Forelimb muscle (tissue), 1 donor: ENCODE data around the gene RSPH6A. TPM values are rescaled to one million over a fixed set of nuclear protein-coding genes. Genes with fewer than 3 reads are reported as not detected.
A peak's percentile ranks its signal among the peaks of the same experiment; 100 is the strongest.

Source experiments
- DNase-seq: peaks from one replicate; pipeline ENCODE4 v3.0.0-alpha.2; 2013; ENCODE audit warnings: low read depth
- polyA plus RNA-seq: library from polyadenylated mRNA; unstranded; fragments of 120-200 nt; gene quantifications from one replicate; pipeline ENCODE4 v1.2.1, GENCODE V29; 2013; ENCODE audit not compliant: insufficient read length

RSPH6A gene
- polyA plus RNA-seq, 1 donor = not detected

- no peak for DNase-seq
Observed at GRCh38 chr19:45825917-45826893, 11.1 kb upstream of the RSPH6A start.

- DNase-seq = no peak
Observed at GRCh38 chr19:45825263-45825605, 10.1 kb upstream of the RSPH6A start.

- DNase-seq = no peak
Observed at GRCh38 chr19:45824531-45825262, 9.6 kb upstream of the RSPH6A start.

GRCh38 chr19:45824041-45824471 lies 8.9 kb upstream of the RSPH6A start:
- DNase-seq = no peak

- no peak for DNase-seq
Observed at GRCh38 chr19:45823182-45823581, 8.1 kb upstream of the RSPH6A start.

GRCh38 chr19:45822716-45823115 lies 7.6 kb upstream of the RSPH6A start:
- DNase-seq = no peak

- DNase-seq = no peak
Observed at GRCh38 chr19:45821570-45821969, 6.5 kb upstream of the RSPH6A start.

- DNase-seq = no peak
Observed at GRCh38 chr19:45821103-45821521, 6.0 kb upstream of the RSPH6A start.

- DNase-seq = no peak
Observed at GRCh38 chr19:45820413-45821102, 5.5 kb upstream of the RSPH6A start.

- no peak for DNase-seq
Observed at GRCh38 chr19:45819769-45820168, 4.7 kb upstream of the RSPH6A start.

GRCh38 chr19:45817725-45818301 lies 2.7 kb upstream of the RSPH6A start:
- DNase-seq = no peak

- peak; percentile 72 for DNase-seq
Observed at GRCh38 chr19:45817010-45817724, 2.1 kb upstream of the RSPH6A start.

GRCh38 chr19:45816236-45817009 lies 1.3 kb upstream of the RSPH6A start:
- no peak for DNase-seq

- no peak for DNase-seq
Observed at GRCh38 chr19:45815481-45816216, 541 bp upstream of the RSPH6A start.

GRCh38 chr19:45814166-45814780 lies 835 bp downstream of the RSPH6A start:
- no peak for DNase-seq

- no peak for DNase-seq
Observed at GRCh38 chr19:45812297-45812696, 2.8 kb downstream of the RSPH6A start.

- DNase-seq = no peak
Observed at GRCh38 chr19:45809643-45810159, 5.4 kb downstream of the RSPH6A start.

- DNase-seq = no peak
Observed at GRCh38 chr19:45805719-45806118, 9.4 kb downstream of the RSPH6A start.

GRCh38 chr19:45804959-45805230 lies 10.2 kb downstream of the RSPH6A start:
- DNase-seq = no peak
